HG02759 (cell line): ENCODE results near the gene GPR148.
"Not testable (repeated sequence)": the region's sequence is repeated elsewhere in the genome, so short reads cannot be mapped to it uniquely, and the experiment has no call there.

Source experiments
- ATAC-seq: cut with Tn5 transposase; IDR thresholded peaks from one replicate; pipeline ENCODE4 v1.9.1; 2021; ENCODE audit warnings: mild to moderate bottlenecking, moderate library complexity; ENCODE audit not compliant: unreplicated experiment

The GPR148 gene, protein sequence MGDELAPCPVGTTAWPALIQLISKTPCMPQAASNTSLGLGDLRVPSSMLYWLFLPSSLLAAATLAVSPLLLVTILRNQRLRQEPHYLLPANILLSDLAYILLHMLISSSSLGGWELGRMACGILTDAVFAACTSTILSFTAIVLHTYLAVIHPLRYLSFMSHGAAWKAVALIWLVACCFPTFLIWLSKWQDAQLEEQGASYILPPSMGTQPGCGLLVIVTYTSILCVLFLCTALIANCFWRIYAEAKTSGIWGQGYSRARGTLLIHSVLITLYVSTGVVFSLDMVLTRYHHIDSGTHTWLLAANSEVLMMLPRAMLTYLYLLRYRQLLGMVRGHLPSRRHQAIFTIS

DNA sequence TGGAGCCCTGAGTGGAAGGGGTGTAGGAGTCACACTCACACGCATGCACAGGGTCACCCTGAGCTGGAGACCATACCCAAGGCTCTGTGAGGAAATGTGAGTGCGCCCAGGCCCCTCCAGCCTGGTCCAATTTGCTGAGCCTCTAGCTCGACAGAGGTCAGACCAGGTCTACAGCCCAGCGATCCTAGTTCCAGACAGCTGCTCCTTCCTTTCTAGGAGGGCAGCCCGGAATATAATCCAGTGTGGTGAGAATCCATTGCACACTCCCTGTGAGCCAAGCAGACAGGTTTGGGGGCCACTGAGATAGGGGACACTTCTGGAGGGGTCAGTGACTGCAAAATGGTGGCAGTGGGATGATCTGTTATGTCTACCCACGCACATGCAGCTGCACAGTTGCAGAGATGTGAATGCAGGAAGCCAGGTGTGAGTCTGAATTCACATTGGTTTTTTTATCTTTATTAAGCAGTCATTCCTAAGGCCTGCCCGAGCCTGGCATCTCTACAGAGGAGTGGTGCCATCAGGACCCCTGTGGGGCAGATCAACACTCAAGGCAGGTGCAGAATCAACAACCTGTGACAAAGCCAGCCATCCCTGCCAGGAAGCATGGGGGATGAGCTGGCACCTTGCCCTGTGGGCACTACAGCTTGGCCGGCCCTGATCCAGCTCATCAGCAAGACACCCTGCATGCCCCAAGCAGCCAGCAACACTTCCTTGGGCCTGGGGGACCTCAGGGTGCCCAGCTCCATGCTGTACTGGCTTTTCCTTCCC is at the start of gene GPR148:
GPR148 (plus strand) TSS at position 522 of the 768 bp plus-strand sequence; CDS start at position 604, 82 bp downstream.
- no peak for ATAC-seq

DNA sequence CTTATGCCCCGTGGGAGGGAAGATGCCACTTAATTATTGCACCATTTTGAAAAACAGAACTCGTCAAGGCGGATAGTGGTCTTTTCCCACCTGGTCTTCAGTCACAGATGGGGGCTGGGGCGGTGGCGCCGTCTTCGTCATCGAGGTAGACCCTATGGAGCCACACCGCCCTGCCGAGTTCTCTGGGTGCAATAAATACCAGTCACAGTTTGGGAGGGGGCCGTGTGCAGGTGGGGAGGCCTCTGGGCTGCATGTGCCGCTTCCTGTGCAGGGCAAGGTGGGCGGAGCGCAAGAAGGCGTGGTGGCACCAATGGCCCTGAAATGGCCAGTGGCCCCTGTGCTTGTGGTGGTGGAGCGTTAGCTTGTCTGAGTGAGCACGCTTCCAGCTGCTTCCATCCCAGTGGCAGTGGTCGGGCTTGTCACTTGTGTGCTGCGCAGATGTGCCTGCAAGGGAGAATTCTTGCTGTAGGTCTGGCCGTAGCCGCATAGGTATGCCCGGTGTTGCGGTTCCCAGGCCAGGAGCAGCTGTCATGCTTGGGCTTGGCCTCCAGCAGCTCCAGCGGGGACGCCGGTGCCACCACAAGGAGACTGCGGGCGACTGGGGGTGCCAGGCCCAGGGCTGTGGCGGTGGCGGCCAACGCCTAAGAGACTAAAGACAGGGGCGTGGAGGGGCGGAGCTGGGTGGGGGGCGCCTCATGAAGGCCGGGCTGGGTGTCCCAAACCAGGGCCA is 36.7 kb upstream of the GPR148 start:
- not testable (repeated sequence) for ATAC-seq

DNA sequence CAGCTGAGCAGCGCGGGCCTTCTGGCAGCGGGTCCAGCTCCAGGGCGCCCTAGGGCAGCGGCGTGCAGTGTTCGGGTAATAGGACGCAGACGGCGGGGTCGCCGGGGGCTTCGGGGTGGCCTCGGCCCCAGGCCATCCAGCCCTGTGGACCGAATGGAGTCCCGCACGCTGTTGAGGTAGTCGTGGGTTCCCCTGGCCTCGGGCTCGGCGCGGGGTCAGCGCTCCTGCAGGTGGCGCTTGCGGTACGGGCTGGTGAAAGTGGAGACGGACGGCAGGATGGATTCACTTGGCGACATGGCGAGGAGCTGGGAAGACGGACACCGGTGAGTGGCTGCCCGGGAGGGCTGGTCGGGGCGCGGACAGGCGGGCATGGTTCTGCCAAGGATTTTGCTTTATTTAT is 35.4 kb upstream of the GPR148 start:
- not testable (repeated sequence) for ATAC-seq

DNA sequence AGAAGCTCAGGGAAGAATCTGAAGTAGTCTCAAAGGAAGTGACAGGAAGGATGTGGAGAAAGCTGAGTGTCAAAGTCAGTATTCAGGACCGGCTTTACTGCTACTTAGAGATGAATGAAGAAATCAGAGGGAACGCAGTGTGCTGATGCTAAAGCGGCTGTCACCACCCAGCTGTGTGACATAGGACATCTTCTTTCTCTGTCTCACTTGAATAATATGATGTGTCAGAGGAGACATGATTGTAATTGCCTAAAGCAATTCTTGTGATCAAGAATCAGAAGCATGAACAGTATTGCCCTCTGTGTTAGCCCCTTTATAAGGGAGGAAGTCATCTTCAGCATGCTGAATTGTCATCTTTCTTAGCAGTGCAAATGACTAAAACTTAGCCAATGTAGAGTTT is 25.6 kb upstream of the GPR148 start:
- ATAC-seq, result not testable (repeated sequence)

DNA sequence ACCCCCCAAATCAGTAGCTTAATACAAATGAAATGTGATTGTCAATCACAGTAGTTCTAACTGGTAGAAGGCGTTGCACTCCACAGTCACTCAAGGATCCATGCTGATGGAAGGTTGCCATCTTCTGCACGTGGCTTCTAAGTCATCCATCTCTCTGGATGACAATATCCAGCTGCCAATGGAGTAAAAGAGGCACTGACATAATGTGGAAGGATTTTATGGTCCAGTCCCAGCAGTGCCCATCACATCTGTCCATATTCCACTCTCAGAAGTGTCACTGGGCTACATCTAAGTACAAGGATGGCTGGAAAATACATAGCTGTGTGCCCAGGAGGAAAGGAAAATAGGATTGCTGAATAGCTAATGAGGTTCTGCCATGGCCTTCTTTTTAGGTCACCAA is 14.1 kb upstream of the GPR148 start:
- not testable (repeated sequence) for ATAC-seq

DNA sequence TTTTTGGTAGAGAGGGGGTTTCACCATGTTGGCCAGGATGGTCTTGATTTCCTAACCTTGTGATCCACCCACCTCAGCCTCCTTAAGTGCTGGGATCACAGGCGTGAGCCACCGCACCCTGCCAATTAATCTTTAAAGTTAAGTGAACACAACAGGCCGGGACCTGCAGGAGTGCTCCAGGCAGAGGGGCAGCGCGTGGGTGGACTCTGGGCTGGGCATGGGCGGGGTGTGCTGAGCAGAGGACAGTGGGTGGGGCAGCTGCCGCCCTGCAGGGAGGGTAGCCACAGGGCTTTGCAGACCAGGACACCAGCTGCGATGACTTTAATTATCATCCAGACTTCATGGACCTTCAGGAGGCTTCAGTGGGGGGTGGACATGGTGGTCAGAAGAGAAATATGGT is 8.8 kb upstream of the GPR148 start:
- ATAC-seq, result no peak

DNA sequence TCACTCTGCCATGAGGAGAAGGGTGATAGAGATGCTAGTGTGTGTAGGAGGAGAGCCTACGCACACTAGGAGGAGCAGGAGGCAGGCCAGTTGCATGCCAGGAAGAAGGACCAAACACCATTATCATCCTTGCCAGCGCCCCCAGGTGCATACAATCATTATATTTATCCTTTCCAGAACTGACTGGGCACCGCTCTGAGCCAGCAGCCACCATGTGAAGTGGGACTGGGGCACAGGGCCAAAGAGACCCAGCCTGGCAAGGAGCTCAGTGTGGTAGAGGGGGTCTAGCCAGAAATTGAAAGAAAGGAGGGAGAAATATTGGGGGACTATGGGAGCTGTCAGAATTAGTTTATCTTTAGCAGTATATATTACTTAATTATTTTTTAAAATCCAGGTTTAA is 8.3 kb upstream of the GPR148 start:
- ATAC-seq, result no peak

DNA sequence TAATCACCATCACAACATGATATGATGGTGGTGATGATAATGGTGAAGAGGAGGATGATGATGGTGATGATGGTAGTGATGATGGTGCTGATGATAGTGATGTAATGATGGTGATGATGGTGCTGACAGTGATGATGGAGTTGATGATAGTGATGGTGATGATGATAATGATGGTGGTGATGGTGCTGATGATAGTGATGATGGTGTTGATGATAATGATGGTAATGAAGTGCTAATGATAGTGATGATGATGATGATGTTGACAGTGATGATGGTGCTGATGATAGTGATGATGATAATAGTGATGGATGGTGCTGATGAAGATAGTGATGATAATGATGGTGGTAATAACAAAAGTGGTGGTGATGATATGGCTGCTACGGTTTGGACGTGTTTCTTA is 4.4 kb upstream of the GPR148 start:
- no peak for ATAC-seq

DNA sequence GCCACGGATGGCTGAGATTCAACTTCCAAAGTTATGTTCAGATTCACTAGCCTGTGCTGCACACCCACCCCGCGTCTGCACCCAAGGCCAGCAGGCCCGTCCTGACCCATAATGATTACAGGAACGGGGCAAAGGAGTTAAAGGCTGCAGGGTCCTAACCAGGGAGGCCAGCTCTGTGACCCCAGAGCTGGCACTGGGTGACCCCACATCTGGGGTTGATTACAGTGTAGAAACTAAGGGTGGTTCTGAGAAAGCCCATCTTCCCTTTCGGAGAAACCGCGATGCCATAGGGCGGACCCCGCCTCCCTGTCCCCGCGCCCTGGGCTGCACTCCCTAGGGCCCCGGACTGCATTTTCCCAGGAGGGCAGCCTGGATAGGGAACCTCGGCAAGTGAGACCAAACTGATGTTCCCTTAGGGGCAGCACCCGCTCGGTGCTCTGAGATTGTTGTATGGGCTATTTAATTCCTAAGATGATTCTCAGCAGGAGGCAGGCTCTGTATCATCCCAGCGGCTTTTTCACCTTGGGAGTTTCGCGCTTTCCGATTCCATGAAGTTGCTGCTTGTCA is 2.2 kb upstream of the GPR148 start:
- no peak for ATAC-seq

DNA sequence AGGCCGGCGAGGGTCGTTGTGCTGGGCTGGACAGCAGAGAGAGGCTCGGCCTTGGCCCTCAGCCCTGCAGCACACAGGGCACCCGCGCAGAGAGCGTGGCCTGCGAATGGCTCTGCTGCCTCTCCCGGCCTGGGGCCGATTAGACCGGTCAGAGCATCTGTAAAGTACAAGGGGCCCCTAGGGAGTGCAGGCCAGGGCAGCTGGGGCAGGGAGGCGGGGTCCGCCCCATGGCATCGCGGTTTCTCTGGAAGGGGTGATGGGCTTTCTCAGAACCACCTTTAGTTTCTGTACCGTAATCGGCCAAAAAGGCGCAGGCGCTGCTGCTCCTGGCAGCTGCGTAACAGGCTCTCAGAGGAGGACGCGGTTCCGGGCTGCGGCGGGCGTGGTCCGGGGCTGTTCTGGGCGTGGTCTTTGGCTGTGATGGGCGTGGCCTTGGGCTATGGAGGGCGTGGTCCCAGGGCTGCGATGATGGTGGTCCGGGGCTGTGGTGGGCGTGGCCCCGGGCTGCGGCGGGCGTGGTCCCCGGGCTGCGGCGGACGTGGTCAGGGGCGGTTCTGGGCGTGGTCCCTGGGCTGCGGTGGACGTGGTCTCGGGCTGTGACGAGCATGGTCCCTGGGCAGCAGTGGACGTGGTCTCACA is 1.5 kb upstream of the GPR148 start:
- peak; percentile 95 for ATAC-seq

DNA sequence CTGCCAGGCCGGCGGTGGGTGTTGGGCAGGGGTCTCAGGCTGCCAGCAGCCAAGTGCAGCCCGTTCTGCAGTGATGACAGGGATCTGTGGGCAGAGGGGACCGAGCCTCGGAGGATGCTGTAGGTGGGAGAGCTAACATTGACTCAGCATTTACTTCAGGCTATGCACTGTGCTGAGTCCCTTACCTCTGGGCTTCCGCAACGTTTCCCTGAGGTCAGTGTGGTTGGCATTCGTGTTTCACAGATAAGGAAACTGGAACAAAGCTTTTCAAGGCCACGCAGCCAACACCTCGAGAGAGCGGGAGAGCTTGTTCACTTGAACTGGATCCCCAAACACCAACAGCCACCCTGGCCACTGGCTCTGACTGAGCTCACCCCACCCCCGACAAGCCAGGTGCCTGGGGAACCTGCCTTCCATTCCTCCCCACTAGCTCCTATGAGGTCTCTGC is 839 bp upstream of the GPR148 start:
- peak; percentile 21 for ATAC-seq

DNA sequence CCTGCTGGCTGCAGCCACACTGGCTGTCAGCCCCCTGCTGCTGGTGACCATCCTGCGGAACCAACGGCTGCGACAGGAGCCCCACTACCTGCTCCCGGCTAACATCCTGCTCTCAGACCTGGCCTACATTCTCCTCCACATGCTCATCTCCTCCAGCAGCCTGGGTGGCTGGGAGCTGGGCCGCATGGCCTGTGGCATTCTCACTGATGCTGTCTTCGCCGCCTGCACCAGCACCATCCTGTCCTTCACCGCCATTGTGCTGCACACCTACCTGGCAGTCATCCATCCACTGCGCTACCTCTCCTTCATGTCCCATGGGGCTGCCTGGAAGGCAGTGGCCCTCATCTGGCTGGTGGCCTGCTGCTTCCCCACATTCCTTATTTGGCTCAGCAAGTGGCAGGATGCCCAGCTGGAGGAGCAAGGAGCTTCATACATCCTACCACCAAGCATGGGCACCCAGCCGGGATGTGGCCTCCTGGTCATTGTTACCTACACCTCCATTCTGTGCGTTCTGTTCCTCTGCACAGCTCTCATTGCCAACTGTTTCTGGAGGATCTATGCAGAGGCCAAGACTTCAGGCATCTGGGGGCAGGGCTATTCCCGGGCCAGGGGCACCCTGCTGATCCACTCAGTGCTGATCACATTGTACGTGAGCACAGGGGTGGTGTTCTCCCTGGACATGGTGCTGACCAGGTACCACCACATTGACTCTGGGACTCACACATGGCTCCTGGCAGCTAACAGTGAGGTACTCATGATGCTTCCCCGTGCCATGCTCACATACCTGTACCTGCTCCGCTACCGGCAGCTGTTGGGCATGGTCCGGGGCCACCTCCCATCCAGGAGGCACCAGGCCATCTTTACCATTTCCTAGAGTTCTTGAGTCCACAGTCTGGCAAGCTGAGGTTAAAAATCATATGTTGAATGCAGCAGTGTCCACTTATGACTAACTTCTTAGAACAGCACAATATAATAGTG is 741 bp downstream of the GPR148 start:
- ATAC-seq, result no peak

DNA sequence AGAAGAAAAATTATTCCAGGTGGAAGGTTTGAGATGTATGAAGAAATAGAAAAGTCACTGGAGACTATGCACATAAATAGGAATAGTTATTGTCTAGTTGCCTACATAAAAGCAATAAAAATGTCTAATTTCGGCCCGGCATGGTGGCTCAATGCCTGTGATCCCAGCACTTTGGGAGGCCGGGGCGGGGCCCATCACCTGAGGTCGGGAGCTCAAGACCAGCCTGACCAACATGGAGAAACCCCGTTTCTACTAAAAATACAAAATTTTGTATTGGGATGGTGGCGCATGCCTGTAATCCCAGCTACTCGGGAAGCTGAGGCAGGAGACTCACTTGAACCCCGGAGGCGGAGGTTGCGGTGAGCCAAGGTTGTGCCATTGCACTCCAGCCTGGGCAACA is 3.4 kb downstream of the GPR148 start:
- not testable (repeated sequence) for ATAC-seq

DNA sequence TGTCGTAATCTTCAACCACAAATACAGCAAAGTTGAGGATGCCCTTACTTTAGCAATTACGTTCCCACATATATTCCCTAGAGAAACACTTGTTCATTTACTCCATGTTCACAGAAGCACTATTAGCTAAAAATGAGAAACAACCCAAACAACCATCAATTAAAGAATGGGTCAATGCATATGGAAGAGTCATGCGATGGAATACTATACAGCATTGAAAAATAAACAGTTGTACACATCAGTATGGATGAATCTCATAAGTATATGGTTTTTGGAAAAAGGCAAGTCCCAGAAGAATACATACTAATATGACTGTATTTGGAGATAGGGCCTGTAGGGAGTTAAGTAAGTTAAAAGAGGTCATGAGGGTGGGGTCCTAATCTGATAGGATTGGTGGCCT is 6.3 kb downstream of the GPR148 start:
- ATAC-seq, result no peak

DNA sequence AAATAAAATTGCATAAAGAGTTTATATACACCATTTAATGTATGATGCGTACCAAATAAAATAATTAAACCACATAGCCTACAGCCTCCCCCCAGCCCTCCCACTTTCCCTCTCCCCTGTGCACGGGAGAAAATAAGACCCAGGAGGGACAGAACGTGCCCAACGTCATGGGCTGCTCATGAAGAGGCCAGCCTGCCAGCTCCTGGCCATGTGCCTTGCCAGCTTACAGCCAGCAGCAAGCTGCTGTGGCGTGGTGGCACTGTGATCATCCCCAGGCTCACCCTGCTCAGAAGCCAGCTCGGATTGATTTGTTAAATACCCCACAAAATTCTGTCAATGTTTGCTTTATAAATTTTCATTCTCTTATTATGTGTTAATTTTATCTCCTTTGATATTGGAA is 7.6 kb downstream of the GPR148 start:
- no peak for ATAC-seq

DNA sequence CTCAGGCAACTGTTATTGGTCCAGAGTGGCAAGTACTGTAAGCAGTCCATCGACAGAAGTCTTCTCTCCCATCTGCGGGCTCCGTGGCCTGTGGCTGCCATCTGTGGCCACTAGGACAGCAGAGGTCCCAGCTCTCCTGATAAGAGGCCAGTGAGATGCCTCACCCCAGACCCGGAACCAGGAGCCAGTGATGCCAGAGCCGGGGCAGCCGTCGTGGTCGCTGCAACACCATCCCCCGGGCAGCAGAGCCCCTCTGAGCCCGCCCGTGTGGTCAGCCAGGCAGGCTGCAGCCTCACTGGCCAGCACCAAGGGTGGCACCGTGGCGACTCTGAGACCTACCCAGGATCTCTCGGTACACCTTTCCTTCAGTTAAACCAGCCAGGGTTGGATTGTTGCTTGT is 8.7 kb downstream of the GPR148 start:
- no peak for ATAC-seq

DNA sequence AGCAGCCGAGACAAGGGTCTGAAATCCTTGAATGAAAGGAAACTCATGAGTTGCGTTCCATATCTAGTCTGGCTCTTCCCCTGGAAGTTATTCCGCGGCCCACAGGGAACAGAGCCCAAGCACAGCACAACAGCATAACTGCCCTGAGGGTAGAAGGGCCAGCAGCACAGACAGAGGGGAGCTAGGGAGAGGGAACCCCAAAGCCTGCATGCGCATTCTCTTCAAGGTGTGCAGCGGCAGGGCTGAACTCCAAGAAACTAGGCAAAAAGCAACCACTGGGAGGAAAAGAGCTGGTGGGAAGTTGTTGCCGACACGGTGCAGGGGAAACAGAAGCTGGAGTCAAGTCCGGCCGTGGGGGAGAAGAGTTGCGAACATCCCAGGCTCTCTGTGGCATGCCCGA is 11.8 kb downstream of the GPR148 start:
- no peak for ATAC-seq

DNA sequence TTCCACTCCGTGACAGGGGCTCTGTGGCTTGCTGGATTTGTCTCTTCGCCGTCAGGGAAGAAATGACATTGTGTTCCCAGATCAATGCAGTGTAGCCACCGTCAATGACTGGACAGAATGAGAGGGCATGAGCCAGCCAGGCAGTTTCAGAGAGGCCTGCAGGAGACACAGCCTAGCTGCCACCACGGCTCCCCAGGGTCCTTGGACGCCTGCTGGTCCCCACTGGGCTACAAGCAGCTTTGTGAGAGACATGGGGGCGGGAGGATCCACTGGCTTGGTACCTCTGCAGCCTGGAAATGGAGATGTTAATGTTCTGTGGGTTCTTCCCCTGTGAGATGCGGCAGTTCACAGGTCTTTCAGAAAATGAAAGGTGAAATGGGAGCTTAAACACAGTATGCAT is 14.4 kb downstream of the GPR148 start:
- no peak for ATAC-seq

DNA sequence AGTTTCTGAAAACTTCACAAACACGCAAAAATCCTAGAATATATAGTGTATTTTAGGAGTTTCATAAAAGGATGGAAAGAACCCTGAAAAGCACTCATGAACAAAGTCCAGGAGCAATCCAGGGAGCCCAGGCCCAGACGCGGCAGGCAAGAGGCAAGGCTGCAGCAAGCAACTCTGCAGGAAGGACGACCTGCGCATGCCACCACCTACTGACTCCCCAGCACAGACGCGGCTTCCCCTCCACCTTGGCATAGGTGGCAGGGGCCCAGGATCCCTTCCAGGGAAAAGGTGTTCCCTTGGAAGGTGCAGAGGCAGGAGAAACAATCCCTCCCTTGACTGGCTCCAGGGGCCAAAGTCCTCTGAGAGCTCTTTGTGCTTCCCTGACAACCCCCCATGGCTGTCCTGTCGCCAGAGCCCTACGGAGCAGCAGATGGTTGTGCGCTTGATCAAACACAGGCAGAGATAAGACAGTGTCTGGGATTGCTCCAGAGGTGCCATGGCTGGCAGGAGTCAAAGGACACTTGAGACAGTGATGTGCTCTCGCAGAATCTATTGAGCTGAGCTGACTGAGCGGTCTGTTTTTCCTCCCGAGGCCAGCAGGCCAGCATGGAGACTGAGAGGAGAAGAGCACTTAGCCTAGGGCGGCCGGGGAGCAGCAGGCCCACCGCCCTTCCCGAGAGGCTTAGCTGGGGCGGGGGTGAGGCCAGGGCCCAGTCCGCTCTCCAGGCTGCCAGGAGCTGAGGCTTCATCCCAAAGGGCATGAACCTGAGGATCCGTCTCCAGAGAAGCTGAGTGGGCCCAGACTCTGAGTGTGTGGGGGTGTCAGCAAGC is 15.6 kb downstream of the GPR148 start:
- ATAC-seq, result no peak
